ENCODE results near the gene DNASE1L2. TPM values are rescaled to one million over a fixed set of nuclear protein-coding genes. Genes with fewer than 3 reads are reported as not detected.

DNASE1L2 gene
- total RNA-seq, 4 donors from 2014 or later: 0.88 to 4.5 (median 1.4) TPM

DNA sequence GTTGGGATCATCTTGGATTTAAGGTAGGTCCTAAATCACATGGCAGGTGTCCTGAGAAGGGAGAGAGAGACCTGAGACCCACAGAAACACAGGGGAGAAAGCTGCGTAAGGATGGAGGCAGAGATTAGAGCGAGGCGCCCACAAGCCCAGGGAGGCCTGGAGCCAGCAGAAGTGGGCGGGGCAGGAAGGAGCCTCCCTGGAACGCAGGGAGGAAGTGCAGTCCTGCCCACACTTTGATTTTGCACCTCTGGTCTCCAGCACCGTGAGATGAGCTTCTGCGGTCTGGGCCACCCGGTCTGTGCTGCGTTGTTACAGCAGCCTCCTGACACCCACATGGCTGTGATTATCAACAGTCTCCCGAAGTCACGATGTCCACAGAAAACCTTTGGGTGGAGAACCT, 6.4 kb downstream of the DNASE1L2 start:
- peaks cover 43 to 44% of the 10 kb centered on the region in 2 donors for H3K36me3 ChIP-seq
- 83 to 84% methylated on average over 7 to 8 of the region's 11 CpGs for WGBS, 2 donors

DNA sequence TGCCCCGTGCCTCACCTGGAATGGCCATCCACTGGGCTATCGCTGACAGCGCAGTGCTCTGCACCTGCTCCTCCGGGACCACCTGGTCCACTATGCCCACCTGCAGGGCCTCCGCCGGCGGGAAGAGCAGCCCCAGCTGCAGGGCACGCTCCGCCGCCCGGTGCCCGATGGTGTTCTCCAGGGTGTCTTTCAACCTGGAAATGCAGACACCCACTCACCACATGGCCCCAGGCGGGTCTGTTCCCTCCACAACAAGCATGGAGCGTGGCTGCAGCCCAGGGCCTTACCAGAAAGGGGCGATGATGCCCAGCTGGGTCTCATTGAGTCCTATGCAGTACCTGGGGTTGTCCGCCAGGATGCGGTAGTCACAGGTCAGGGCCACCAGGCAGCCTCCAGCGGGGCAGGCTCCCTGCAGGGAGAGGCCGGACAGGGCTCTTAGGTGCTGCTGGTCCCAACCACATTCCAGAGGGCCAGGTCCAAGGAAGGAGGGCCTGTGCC, 6.8 kb downstream of the DNASE1L2 start:
- no peaks in the 10 kb centered on the region for H3K27me3 ChIP-seq
- H3K4me3 ChIP-seq (replicated peaks in 1 of 3): no peak overlapping the region
- TF ChIP-seq, protein P1, sequence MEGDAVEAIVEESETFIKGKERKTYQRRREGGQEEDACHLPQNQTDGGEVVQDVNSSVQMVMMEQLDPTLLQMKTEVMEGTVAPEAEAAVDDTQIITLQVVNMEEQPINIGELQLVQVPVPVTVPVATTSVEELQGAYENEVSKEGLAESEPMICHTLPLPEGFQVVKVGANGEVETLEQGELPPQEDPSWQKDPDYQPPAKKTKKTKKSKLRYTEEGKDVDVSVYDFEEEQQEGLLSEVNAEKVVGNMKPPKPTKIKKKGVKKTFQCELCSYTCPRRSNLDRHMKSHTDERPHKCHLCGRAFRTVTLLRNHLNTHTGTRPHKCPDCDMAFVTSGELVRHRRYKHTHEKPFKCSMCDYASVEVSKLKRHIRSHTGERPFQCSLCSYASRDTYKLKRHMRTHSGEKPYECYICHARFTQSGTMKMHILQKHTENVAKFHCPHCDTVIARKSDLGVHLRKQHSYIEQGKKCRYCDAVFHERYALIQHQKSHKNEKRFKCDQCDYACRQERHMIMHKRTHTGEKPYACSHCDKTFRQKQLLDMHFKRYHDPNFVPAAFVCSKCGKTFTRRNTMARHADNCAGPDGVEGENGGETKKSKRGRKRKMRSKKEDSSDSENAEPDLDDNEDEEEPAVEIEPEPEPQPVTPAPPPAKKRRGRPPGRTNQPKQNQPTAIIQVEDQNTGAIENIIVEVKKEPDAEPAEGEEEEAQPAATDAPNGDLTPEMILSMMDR (IDR thresholded peaks at IDR 0.05): no peak
- TF ChIP-seq POLR2A (IDR thresholded peaks at IDR 0.05): no peak
- DNase-seq: no peak
- intact Hi-C loops (cut with DNase I): no loop called here
- H3K27ac ChIP-seq: no peak overlapping the region
- H3K4me1 ChIP-seq: no peaks in the 10 kb centered on the region
- H3K36me3 ChIP-seq: peaks cover 43 to 44% of the 10 kb centered on the region in 2 donors
- H3K9me3 ChIP-seq: no peaks in the 10 kb centered on the region
- 98% methylated on average over 11 to 15 of the region's 19 CpGs for WGBS, 2 donors

More for the DNA sequence above, 6.4 kb downstream of the DNASE1L2 start:
- no peaks in the 10 kb centered on the region for H3K9me3 ChIP-seq
- no peak overlapping the region for H3K4me3 ChIP-seq (replicated peaks in 1 of 3)
- intact Hi-C loops (cut with DNase I): no loop called here
- no peak for DNase-seq
- H3K27ac ChIP-seq: no peak overlapping the region
- no peaks in the 10 kb centered on the region for H3K4me1 ChIP-seq
- TF ChIP-seq, protein P1 (IDR thresholded peaks at IDR 0.05): no peak
- no peak for TF ChIP-seq POLR2A (IDR thresholded peaks at IDR 0.05)
- H3K27me3 ChIP-seq: no peaks in the 10 kb centered on the region

DNA sequence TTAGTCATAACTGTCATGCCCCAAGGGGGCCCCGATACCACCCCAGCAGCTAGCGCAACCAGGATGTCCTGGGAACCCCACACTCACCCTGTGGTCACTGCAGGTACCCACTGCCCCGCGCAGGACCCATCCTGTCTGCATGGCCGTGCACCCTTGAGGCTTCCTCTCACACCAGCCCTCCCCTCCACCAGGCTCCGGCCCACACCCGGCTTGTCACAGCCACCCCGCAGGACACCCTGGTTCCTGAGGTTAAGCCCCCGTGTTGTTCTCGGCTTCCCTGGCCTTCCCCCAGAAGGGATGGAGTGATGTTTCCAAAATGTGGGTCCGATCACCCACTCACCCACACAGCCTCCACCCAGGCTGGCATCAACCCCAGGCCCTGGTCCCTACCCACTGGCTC, 7.5 kb downstream of the DNASE1L2 start:
- Histone ChIP-seq H3K4me1 (no peaks in the 10 kb centered on the region), H3K9me3 (no peaks in the 10 kb centered on the region), H3K27me3 (no peaks in the 10 kb centered on the region), H3K27ac (no peak overlapping the region), H3K36me3 (peaks cover 43 to 44% of the 10 kb centered on the region in 2 donors), H3K4me3 (replicated peaks in 1 of 3) (no peak overlapping the region)
- WGBS, 2 donors: 97 to 99% methylated on average over 11 of the region's 11 CpGs
- TF ChIP-seq, protein P1 (IDR thresholded peaks at IDR 0.05): no peak
- TF ChIP-seq POLR2A (IDR thresholded peaks at IDR 0.05): no peak
- DNase-seq: no peak
- intact Hi-C loops (cut with DNase I): no loop called here

DNA sequence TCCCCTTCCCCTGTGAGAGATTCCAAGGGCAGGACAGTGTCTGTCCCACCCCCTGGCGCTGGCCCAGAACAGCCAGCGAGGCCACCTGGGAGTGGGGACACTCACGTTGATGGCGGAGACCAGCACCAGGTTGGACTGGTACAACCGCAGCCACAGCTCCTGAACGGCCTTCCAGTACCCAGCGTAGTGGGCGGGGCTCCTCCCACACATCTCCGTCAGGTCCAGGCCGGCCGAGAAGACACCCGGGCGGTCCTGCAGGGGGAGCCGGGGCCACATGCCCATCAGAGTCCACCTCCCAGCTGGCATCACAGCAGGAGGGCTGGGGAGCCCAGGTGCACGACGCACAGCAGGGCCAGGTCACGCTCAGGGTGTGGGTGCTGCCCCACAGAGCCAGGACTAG, 8.1 kb downstream of the DNASE1L2 start:
- no peak for DNase-seq
- 83% methylated on average over 1 of the region's 17 CpGs; no CpG with 5 or more reads in 1 of the 2 donors for WGBS, 2 donors
- Histone ChIP-seq H3K4me1 (peaks cover 0 to under 1% of the 10 kb centered on the region in 2 donors), H3K9me3 (no peaks in the 10 kb centered on the region), H3K4me3 (replicated peaks in 1 of 3) (no peak overlapping the region), H3K36me3 (peaks cover 43 to 44% of the 10 kb centered on the region in 2 donors), H3K27me3 (no peaks in the 10 kb centered on the region), H3K27ac (no peak overlapping the region)
- intact Hi-C loops (cut with DNase I): no loop called here
- TF ChIP-seq, protein P1 (IDR thresholded peaks at IDR 0.05): no peak
- TF ChIP-seq POLR2A (IDR thresholded peaks at IDR 0.05): no peak

DNA sequence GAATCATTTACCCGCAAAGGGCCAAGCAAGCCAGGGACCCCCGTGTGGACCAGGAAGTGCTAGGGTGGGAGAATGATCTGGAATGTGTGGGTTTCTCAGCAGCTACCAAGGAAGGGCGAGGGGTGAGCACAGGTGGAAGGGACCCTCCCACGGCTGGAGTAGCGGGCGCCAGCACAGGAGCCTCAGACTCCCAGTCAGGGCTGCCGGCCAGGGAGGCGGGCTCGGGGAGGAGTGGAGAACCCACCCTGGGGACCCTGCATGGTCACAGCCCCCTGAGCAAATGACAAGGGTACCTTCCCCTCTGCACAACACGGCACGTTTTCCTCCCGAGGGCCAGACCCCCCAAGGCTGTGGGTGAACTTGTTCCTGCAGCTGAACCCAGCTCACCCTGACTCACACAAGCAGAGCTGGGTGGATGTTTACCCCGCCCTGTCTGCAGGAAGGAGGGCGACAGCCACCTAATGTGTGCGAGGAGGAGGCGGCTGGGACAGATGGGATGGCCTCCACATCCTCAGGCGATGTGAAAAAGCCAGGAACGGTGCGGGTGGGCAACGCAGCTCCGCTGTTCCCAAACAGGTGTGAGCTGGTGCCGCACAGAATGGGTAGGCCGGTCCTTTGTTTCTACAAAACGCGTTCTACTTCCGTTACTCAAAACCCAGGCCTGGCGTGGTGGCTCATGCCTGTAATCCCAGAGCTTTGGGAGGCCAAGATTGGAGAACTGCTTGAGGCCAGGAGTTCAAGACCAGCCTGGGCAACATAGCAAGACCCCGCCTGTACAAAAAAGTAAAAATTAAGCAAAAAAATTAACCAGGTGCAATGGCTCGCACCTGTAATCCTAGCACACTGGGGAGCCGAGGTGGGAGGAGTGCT, 8.9 kb downstream of the DNASE1L2 start:
- TF ChIP-seq POLR2A (IDR thresholded peaks at IDR 0.05): no peak
- TF ChIP-seq, protein P1 (IDR thresholded peaks at IDR 0.05): no peak
- H3K27me3 ChIP-seq: no peaks in the 10 kb centered on the region
- peaks cover 43 to 44% of the 10 kb centered on the region in 2 donors for H3K36me3 ChIP-seq
- no peak overlapping the region for H3K27ac ChIP-seq
- DNase-seq: no peak
- H3K9me3 ChIP-seq: no peaks in the 10 kb centered on the region
- intact Hi-C loops (cut with DNase I): no loop called here
- H3K4me1 ChIP-seq: peaks cover under 1 to 9% of the 10 kb centered on the region in 2 donors
- 94 to 95% methylated on average over 28 to 30 of the region's 30 CpGs for WGBS, 2 donors
- no peak overlapping the region for H3K4me3 ChIP-seq (replicated peaks in 1 of 3)

Measured in thyroid gland (tissue), 4 donors.